Esophagus (tissue), 2 donors: ENCODE measurements around the gene ENPP3. TPM values are rescaled to one million over a fixed set of nuclear protein-coding genes. Genes with fewer than 3 reads are reported as not detected.

Source experiments
- polyA plus RNA-seq, 2 donors: library from polyadenylated mRNA; stranded (reverse); fragments of 200-250 nt; gene quantifications; one replicate each; pipeline ENCODE4 v1.2.3, GENCODE V29; 2013
- donor health status: healthy with polysubstance abuse.
- donor health status: Bipolar disorder and iron deficiency.

The ENPP3 gene
- polyA plus RNA-seq, 2 donors: 0.07 to 0.10 TPM

Other genes starting within 250 kb of the ENPP3 start
- 1 to 10 TPM in 1 of 2 donors, under 1 TPM in 1; 0.45 to 1.8 TPM for gene ARG1, start 64.1 kb upstream of the ENPP3 start, polyA plus RNA-seq
- 10 to 100 TPM in 1 of 2 donors, 1 to 10 TPM in 1; 8.3 to 12.8 TPM for gene MED23, start 9.1 kb upstream of the ENPP3 start, polyA plus RNA-seq
- not detected for gene OR2A4, start 64.1 kb downstream of the ENPP3 start, polyA plus RNA-seq
- not detected for gene CTAGE9, start 73.7 kb downstream of the ENPP3 start, polyA plus RNA-seq
- gene ENPP1, start 170.7 kb downstream of the ENPP3 start, polyA plus RNA-seq: 1 to 10 TPM in 1 of 2 donors, under 1 TPM in 1; 0.84 to 2.8 TPM